GM12872 (cell line): ENCODE results near the gene RAPGEF2.
A peak's percentile ranks its signal among the peaks of the same experiment; 100 is the strongest.

Experiments
- CTCF ChIP-seq: IDR thresholded peaks from 3 replicates; pipeline ENCODE4 v1.5.1; 2011; ENCODE audit warnings: low read depth, mild to moderate bottlenecking, low read length, moderate library complexity; ENCODE audit not compliant: insufficient read depth

The RAPGEF2 gene

GRCh38 chr4:159305129-159305528, 202.2 kb downstream of the RAPGEF2 start:
- TF ChIP-seq CTCF: no peak

GRCh38 chr4:159307929-159308328, 205.1 kb downstream of the RAPGEF2 start:
- no peak for TF ChIP-seq CTCF

- TF ChIP-seq CTCF: no peak
These were observed 205.9 kb downstream of the RAPGEF2 start for GRCh38 chr4:159308566-159309340.

- TF ChIP-seq CTCF: no peak
These were observed 209.4 kb downstream of the RAPGEF2 start for GRCh38 chr4:159312236-159312635.

GRCh38 chr4:159315879-159316278, 213.0 kb downstream of the RAPGEF2 start:
- TF ChIP-seq CTCF: peak; percentile 20; the same call in 1 of the 3 replicates

- TF ChIP-seq CTCF: no peak
These were observed 214.3 kb downstream of the RAPGEF2 start for GRCh38 chr4:159317203-159317602.

GRCh38 chr4:159319027-159319426, 216.1 kb downstream of the RAPGEF2 start:
- TF ChIP-seq CTCF: no peak
